Measurements from ENCODE around the gene ZNF501.

The ZNF501 gene

DNA sequence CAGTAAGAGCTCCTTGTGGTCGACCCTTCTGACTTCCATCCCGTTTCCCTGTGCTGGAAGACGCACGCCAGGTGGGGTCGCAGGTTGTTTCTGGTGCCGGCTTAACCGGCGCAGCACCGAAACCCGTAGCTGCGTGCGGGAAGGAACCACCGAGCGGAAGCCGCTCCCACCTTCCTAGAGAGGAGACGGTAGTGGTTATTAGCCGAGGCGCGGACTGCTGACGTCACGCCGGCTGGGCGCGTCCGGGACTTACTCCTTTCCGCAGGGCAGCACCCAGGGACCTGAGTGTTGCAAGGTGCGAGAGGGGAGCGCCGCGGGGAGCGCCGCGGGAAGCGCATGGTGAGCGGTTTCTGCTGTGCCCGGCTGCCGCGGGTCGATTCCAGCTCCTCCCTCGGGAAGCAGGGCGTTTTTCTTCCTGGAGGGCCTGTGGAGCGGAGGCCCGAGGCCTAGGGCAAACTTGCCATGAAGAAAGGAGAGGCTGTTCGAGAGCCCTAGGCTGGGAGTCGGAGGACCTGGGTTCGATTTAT lies at the start of gene ZNF501:
TSS of gene ZNF501 (plus strand) at position 252 of the 527 bp plus-strand sequence. CDS start 4,787 bp downstream, outside the sequence.
- peak; percentile 70 to 81 for DNase-seq (ENCODE audit: low read depth in 2 of 2)

DNA sequence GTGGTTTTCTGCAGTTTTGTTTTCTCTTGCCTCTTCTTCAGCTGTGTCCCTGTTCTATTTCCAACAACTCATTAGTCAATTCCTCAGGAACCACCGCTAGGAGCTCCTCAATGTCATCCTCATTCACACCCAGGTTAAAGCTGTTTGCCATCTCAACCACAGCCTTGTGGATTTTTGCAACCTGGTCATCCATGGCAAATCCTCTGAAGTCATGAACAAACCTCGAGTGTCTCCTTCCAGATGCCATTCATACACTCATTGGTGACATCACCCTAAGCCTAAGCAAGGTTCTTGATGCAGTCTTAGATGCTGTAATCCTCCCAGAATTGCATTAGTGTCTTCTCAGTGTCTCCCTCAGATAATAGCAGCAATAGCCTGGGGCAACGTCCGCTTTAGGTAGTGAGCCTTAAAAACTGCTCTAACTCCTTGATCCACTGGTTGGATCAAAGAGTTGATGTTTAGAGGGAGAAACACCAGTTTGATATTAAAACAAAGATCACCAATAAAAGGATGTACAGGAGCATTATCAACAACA lies 48.4 kb upstream of the ZNF501 start:
- DNase-seq (ENCODE audit: low read depth in 2 of 2) = no peak

DNA sequence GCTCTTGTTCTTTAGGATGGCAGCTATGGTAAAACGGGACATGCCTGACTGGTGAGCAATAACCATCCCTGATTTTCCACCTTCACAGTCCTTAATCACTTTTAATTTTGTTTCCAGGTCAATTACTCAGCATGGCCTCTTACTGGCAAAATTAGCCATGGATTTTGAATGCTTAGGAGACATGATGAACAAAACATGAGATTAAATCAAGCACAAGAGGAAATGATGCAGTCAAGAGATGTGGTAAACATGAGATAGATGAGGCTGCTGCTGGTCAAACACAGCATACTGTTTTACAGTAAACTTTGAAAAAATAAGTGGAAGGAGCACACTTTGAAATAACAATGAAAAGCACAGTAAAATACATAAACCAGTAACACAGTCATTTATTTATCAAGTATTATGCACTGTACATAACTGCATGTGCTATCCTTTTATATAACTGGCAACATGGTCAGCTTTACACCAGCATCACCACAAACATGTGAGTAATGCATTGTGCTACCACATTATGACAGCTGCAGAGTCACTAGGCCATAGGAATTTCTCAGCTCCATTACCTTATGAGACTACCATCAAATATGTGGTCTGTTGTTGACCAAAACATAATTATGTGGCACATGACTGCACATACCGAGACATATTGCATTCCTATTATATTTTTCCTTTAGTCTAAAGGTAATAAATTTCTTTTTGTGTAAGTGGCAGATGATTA lies 47.1 kb upstream of the ZNF501 start:
- no peak for DNase-seq (ENCODE audit: low read depth in 2 of 2)

DNA sequence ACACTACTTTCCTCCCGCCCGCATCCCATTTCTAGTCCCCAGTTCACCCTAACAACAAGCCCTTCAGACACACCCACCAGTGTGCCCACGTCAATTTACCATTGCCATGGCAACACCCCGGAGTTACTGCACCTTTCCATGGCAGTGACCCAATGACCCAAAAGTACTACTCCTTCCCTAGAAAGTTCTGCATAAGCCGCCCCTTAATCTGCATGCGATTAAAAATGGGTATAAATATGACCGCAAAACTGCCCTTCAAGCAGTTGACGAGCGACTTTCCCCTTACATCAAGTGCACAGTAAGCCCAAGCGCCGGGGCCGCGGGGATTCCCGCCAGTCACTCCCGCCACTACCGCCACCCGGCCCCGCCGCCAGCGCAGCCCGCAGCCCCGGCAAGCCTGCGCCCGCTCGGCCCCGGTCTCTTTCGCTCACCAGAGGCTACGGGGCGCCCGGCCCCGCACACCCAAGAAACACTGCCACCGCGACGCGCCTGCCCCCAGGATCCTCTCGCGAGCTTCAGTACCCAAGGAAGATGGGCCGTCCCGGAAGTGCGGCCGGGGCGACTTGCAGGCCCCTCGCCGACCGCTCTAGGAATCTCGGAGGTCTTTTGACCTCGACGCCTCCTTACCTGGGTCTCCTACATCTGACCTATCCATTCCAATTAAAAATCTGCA lies 44.2 kb upstream of the ZNF501 start:
- DNase-seq (ENCODE audit: low read depth in 2 of 2) = peak; percentile 9 to 17

DNA sequence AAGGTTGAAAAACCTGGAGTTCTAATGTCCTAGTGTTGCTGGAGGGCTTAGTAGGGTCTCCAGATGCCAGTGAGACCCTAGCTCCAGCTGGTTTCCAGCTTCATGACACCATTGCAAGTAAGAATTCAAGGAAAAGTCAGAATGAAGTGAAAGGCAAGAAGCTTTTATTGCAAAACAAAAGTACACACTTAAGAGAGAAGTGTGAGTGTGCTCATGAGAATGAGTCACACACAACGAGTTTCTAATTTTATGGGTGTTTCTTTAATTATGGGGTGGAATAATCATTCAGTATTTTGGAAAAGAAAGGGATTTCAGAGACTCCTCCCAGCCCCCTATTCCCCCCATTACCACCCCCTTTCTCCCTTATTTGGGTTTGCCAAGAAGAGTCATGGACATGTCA lies 41.5 kb upstream of the ZNF501 start:
- no peak for DNase-seq (ENCODE audit: low read depth in 2 of 2)

DNA sequence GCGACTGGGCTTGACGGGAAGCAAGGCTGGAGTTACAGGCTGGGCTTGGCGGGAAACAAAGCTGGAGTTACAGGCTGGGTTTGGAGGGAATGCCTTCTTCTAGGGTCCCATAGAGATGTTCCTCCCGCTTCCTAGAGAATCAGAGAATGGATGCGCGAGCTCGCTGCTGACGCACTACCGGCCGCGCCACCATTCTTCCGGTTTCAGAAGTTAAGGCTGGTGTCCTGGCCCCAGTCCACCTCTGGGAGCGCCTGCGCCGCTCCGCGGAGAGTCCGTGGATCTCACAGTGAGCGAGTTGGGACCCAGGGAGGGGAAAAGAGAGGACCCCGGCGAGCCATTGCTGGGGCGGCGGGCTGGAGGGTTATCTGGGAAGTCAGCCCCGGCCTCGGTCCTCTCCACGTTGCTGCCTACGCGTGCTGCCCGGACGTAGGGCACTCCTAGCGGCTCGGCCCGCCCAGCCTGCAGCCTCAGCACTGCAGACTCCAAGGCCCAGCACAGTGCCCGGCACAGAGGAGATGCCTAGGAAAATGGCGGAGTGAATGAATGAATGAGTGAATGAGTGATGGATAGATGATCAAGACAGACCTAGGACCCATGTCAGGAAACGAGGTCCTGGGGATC lies 16.9 kb upstream of the ZNF501 start, which contains the start of gene ZNF502:
TSS of gene ZNF502 (plus strand) at position 206 of the 621 bp plus-strand sequence. CDS start 7,602 bp downstream, outside the sequence.
- DNase-seq (ENCODE audit: low read depth in 2 of 2) = peak; percentile 26 to 46

DNA sequence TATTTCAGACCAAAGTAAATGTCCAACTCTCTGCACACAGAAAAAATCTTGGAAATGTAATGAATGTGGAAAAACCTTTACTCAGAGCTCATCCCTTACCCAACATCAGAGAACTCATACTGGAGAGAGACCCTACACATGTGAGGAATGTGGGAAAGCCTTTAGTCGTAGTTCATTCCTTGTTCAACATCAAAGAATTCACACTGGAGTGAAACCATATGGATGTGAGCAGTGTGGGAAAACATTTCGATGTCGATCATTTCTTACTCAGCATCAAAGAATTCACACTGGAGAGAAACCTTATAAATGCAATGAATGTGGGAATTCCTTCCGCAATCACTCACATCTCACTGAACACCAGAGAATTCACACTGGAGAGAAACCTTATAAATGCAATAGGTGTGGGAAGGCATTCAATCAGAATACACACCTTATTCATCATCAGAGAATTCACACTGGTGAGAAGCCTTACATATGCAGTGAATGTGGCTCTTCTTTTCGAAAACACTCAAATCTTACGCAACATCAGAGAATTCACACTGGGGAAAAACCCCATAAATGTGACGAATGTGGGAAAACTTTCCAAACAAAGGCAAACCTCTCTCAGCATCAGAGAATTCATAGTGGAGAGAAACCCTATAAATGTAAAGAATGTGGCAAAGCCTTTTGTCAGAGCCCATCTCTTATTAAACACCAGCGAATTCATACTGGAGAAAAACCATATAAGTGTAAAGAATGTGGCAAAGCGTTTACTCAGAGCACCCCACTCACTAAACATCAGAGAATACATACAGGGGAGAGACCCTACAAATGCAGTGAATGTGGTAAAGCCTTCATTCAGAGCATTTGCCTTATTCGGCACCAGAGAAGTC lies 8.0 kb upstream of the ZNF501 start:
- DNase-seq (ENCODE audit: low read depth in 2 of 2) = no peak

DNA sequence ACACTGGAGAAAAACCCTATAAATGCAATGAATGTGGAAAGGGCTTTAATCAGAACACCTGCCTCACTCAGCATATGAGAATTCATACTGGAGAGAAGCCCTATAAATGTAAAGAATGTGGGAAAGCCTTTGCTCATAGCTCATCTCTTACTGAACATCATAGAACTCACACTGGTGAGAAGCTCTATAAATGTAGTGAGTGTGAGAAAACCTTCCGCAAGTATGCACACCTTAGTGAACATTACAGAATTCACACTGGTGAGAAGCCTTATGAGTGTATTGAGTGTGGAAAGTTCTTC lies 7.4 kb upstream of the ZNF501 start:
- DNase-seq (ENCODE audit: low read depth in 2 of 2) = no peak

DNA sequence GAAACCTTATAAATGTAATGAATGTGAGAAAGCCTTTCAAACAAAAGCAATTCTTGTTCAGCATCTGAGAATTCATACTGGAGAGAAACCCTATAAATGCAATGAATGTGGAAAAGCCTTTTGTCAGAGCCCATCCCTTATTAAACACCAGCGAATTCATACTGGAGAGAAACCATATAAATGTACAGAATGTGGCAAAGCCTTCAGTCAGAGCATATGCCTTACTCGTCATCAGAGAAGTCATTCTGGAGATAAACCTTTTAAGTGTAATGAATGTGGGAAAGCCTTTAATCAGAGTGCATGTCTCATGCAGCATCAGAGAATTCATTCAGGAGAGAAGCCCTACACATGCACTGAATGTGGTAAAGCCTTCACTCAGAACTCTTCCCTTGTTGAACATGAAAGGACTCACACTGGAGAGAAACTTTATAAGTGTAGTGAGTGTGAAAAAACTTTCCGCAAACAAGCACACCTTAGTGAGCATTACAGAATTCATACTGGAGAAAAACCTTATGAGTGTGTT lies 5.3 kb downstream of the ZNF501 start:
- no peak for DNase-seq (ENCODE audit: low read depth in 2 of 2)

DNA sequence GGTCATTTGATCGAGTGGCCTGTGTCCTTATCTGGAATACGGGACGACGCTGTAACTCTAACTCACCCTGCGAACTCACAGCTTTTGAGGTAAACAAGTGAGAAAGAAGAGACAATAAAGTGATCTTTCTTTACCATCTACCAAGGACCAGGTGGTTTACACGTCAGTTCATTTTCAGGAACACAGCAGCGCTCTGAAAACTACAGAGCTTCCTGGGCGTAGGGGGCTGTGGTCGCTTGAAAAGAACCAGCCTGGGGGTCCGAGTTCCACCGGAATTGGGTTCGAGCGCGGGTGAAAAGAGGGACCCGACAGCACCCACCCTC lies 31.6 kb downstream of the ZNF501 start:
- no peak for DNase-seq (ENCODE audit: low read depth in 2 of 2)

DNA sequence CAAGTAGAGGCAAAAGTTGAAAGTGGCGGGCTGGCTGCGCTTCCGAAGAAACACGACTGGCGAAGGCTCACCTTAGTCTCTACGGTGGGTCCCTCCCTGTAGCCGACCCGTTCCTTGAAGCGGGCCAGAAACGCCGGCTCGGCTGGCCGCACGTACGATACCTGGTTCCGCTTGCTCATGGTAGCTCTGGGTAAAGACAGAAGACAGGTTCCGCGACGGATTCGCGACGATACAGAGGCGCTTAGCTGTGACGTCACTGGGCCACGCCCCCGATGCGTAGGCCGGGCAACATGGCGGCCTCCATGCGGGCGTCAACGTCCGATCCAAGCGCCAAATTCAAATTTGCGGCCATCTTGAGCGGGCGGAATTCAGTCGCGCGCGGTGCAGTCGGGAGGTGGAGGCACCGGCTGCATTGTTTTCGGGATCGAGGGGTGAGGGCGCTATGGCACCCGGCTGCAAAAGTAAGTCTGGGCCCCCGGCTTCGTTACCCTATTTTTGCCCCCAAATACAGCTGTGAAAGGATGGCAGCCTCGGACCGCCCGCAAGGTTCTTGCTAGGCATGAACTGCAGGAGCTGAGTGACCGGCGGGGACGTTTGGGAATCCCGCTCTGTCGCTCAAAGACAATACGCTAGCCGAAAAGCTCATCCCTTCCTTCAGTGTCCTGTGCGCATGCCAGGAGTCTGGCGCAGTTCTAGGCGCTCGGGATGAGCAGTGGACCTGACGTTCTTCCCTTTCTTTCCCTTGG lies 32.2 kb downstream of the ZNF501 start, which contains the start of the genes KIAA1143 and KIF15:
TSS of gene KIAA1143 (minus strand) at position 196 of the 746 bp plus-strand sequence. CDS start at position 179, 17 bp downstream.
TSS of gene KIF15 (plus strand) at position 371 of the 746 bp plus-strand sequence. CDS start at position 443, 72 bp downstream.
- DNase-seq (ENCODE audit: low read depth in 2 of 2) = peak; percentile 93 to 97

DNA sequence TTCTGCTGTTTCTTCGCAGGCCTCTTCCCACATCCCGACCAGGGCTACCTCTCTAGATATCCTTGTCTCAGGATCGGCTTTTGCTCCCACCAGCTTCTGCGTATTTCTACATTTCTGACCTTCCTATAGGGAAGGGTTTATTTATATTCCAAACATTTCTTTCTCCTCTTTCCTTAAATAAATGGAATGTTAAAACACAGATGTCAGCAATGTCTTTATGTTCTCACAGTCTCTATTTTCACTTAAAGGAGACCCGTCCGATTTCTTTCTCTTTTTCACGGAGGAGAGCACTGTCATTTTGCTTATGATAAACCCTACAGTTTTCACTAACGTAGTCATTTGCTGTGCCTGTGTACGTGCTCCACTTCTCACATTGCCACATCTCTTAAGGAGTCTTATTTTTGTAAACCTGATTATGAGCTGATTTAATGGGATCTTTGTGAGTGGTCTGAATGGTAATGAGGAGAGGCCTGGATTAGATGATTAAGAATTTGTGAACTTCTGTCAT lies 32.8 kb downstream of the ZNF501 start:
- DNase-seq (ENCODE audit: low read depth in 2 of 2) = no peak

DNA sequence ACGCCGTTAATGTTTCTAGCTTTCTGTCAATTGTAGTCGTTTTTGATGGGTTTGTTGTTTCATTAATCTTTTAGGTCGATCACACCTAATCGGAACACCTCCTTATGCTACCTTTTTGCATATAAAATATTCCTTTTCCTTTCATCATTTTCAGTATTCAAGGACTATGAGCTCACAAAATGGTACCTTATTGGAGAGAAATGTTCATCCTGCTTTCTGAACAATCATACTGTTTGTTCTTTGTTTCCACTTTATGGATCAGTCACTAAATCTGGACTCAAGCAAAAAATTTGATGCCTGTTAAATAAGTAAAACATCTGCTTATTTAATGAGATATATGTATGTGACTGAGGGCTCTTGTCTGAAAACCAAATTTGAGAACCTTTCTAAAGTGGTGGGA lies 33.3 kb downstream of the ZNF501 start:
- DNase-seq (ENCODE audit: low read depth in 2 of 2) = no peak

DNA sequence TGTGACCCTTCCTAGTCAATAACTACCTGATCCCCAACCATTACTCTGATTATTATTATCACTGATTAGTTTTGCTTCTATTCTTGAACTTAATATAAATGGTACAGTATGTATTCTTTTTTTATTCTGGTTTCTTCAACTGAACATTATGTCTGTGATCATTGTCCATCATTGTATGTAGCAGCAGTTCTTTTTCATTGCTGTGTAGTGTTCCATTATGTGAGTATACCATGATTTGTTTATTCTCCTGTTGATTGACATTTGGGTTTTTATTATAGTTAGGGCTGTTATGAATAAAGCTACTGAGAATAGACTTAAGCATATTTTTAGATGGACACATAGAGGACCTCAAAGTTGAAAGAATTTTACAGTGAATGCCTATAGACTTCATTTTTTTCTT lies 34.8 kb downstream of the ZNF501 start:
- DNase-seq (ENCODE audit: low read depth in 2 of 2) = no peak

DNA sequence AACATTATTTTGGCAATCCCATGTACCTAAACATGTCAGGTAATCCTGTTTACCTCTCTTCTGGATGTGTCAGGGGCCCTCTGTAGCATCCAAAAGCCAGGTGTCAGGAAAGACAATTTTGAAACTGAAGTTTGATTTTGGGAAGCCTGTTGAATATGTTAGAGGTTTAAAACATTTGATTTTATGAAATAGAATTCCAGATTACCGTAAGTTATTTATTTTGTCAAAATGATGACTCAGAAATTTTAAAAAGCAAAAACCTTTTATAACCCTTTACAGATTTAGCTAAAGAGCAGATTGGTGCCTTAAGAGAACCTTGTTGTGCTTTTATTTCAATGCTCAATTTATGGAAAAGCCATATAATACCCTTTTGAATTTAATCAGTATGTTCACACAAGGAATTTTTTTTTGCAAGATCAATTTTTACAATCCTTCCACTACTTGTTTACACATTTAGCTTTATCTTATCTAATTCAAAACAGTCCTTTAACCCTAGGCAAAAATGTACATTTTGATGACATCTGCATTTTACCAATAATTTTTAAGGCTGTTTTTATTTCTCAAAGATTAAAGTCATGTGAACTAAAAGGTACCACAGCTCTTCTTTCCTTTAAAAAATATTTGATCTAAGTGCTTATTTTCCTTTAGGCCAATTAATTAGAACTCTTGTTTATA lies 42.1 kb downstream of the ZNF501 start:
- DNase-seq (ENCODE audit: low read depth in 2 of 2) = no peak

DNA sequence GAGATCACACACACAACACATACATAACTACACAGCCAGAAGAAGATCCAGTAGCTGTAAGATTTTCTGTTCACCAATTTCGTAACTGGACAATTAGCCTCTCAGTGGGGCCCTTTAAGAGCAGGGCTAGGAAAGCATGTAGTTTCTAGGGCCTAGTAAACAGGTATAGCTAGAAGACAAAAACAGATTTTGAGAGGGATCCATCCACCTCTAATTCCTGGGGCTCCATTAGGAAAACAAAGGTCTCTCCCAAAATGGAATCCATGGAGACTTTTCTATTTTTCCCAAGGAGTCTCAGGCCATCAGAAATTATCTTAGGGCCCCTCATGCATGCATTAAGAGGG lies 42.6 kb downstream of the ZNF501 start:
- no peak for DNase-seq (ENCODE audit: low read depth in 2 of 2)

DNA sequence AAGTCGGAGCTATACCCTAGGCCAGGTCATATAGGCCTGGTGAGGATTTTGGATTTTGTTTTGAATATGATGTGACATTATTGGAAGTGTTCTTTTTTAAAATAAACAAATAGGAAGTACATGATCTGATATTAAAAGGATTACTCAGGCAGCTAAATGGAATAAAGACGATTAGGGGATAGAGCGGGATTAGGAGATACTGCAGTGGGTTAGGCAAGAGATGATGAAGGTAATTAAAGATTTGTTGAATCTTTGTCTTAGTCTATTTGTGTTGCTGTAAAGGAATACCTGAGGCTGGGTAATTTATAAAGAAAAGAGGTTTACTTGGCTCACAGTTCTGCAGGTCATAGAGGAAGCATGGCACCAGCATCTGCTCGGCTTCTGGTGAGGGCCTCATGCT lies 53.5 kb downstream of the ZNF501 start:
- no peak for DNase-seq (ENCODE audit: low read depth in 2 of 2)
